Activated naive CD4-positive, alpha-beta T cell treated with anti-CD3 and anti-CD28 coated beads, Interleukin-2, amount 50 U/mL, for 24 hours (primary cell): ENCODE measurements around the gene TAF8.

Experiments used
- H3K27ac Mint-ChIP-seq: one replicate; pipeline ENCODE4 v1.8.0; 2021; ENCODE audit warnings: mild to moderate bottlenecking, mixed read lengths
- H3K27me3 Mint-ChIP-seq: one replicate; pipeline ENCODE4 v1.8.0; 2021; ENCODE audit warnings: mixed read lengths
- H3K36me3 Mint-ChIP-seq: one replicate; pipeline ENCODE4 v1.8.0; 2021; ENCODE audit warnings: mixed read lengths
- H3K4me1 Mint-ChIP-seq: one replicate; pipeline ENCODE4 v1.8.0; 2021; ENCODE audit warnings: mixed read lengths
- H3K4me3 Mint-ChIP-seq: one replicate; pipeline ENCODE4 v1.8.0; 2021; ENCODE audit warnings: mild to moderate bottlenecking, mixed read lengths
- H3K9me3 Mint-ChIP-seq: one replicate; pipeline ENCODE4 v1.8.0; 2021; ENCODE audit warnings: mixed read lengths

Gene TAF8

DNA sequence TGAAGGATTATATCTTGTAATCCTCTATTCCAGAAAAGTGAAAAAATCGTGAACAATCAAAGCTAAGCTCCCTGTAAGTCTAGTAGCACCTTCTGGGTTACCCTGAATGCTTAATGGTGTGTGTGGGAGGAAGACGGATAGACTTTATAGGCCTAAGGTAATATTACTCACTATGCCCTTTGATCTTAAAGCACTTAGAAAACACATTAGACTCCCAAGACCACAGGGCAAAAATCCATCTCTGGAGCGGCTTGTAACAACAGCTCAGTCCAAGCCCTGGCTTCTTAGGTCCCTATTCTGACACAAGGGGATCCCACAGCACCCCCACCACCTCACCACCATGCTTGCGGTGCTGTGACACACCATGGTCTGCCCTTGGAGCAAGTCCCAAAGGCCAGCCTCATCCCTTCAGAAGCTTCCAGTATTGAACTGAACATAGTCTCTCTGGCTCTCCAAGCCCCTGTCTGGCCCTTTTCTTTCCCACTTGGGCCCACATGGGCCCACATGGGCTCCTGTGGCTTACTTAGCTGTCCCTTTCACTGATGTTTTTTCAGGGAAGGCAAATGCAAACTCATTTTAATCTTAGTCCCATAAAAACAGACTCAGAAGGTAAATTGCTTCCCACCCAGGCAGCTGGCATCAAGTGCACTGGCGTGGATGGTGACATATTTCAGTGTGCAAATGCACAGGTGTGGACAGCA lies 63.8 kb downstream of the TAF8 start:
- Mint-ChIP-seq H3K4me3 (no peak overlapping the region), H3K9me3 (no peaks in the 10 kb centered on the region), H3K4me1 (no peaks in the 10 kb centered on the region), H3K27ac (no peak overlapping the region), H3K36me3 (no peaks in the 10 kb centered on the region), H3K27me3 (no peaks in the 10 kb centered on the region)

GRCh38 chr6:42117843-42118161 lies 67.5 kb downstream of the TAF8 start:
- no peaks in the 10 kb centered on the region for H3K4me1 Mint-ChIP-seq
- no peaks in the 10 kb centered on the region for H3K27me3 Mint-ChIP-seq
- H3K4me3 Mint-ChIP-seq, result no peak overlapping the region
- H3K9me3 Mint-ChIP-seq, result no peaks in the 10 kb centered on the region
- H3K27ac Mint-ChIP-seq, result no peak overlapping the region
- H3K36me3 Mint-ChIP-seq, result no peaks in the 10 kb centered on the region

DNA sequence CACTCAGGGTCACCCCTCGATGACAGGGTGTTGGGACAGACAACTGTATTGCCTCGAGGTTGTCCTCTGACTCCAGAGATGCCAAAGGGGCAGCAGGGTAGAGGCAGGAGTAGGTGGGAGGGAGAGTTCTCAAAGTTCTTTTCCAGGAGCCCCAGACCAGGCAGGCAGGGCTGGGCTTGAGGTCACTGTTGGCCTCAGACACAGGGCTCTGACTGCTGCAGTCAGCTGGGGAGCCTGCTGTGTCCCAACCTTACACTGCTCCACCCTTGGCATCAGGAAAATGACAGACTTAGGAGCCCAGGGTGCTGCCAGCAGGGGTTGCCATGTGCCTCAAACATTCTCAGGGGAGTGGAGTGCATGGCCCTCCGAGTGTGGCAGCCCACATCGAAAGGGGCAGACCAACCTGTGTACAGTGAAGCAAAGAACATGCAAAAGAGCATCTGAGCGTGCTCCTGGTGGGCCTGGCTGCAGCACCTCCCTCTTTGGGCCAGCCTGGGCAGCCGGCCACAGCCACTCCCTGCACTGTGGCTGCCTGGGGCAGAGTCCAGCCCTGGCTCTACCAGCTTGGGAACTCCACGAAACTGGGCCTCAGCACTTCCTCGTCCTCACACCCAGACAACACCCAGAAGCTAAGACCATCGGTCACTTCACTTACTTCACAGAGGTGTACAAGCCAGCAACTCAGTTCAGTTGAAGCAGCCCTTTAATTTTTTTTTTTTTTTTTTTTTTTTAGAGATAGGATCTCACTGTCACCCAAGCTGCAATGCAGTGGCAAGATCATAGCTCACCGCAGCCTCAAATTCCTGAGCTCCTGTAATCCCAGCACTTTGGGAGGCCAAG lies 68.1 kb downstream of the TAF8 start:
- H3K27me3 Mint-ChIP-seq, result no peaks in the 10 kb centered on the region
- H3K4me3 Mint-ChIP-seq, result no peak overlapping the region
- H3K4me1 Mint-ChIP-seq, result no peaks in the 10 kb centered on the region
- H3K27ac Mint-ChIP-seq, result no peak overlapping the region
- H3K36me3 Mint-ChIP-seq, result no peaks in the 10 kb centered on the region
- H3K9me3 Mint-ChIP-seq, result no peaks in the 10 kb centered on the region

GRCh38 chr6:42120895-42121865 lies 70.9 kb downstream of the TAF8 start:
- H3K27me3 Mint-ChIP-seq, result no peaks in the 10 kb centered on the region
- no peak overlapping the region for H3K27ac Mint-ChIP-seq
- H3K4me3 Mint-ChIP-seq, result no peak overlapping the region
- H3K36me3 Mint-ChIP-seq, result no peaks in the 10 kb centered on the region
- H3K9me3 Mint-ChIP-seq, result no peaks in the 10 kb centered on the region
- no peaks in the 10 kb centered on the region for H3K4me1 Mint-ChIP-seq

DNA sequence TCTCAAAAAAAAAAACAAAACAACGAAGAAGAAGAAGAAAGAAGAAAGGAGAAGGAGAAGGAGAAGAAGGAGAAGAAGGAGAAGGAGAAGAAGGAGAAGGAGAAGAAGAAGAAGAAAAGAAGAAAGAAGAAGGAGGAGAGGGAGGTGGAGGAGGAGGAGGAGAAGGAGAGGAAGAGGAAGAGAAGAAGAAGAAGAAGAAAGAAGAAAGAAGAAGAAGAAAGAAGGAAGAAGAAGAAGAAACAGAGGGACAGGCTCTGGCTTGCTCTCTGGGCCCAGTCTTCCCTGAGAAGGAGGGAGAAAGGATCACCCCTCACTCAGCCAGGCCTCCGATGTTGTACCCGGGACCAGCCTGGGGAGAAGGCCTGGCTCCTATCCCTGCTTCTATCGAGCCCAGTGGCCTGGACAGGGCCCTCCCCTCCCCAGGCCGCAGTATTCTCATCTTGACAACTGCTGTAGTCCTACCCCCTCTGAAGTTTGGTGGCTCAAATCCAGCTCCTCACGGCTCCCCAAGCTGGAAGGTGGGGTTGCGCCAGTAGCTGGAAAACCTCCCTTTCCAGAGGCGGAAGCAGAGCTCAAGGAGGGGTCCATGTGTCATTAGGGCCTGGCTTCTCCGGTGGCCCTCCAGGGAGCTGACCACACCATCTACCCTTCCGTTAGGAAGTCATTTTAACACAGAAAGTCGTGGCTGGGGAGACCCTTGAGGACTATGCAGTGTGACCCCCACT lies 73.2 kb downstream of the TAF8 start:
- H3K36me3 Mint-ChIP-seq, result no peaks in the 10 kb centered on the region
- H3K27ac Mint-ChIP-seq, result no peak overlapping the region
- H3K4me1 Mint-ChIP-seq, result no peaks in the 10 kb centered on the region
- H3K27me3 Mint-ChIP-seq, result no peaks in the 10 kb centered on the region
- H3K9me3 Mint-ChIP-seq, result no peaks in the 10 kb centered on the region
- no peak overlapping the region for H3K4me3 Mint-ChIP-seq

DNA sequence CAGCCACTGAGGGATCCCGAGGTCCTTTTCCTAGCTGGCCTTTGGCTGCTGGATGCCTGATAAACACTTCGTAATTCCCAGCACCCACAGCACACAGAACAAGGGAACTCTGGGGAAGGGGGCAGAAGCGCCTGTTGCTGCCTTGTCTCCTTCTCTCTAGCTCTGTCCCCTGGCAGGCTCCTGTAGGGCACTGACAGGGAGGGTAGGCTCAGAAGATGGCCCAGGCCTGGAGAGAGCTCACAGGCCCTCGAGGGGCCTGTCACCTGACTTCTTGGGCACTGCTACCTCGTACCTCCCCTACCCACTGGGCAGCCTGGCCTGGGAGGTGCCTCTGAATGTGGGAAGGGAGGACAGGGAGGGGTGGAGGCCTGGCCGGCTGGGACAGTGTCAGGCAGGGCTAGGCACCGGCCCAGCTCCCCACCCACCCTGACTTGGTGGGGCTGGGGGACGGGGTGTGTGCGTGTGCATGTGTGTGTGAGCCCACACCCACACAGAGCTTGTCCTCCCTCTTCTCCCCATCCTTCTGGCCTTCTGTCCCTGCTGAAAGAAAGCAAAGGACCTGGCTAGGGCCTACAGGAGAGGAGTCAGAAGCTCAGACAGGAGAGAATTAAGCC lies 74.0 kb downstream of the TAF8 start:
- Mint-ChIP-seq H3K27ac (no peak overlapping the region), H3K4me1 (no peaks in the 10 kb centered on the region)

GRCh38 chr6:42125231-42125630 lies 74.9 kb downstream of the TAF8 start:
- Mint-ChIP-seq H3K27me3 (no peaks in the 10 kb centered on the region), H3K4me1 (no peaks in the 10 kb centered on the region), H3K36me3 (no peaks in the 10 kb centered on the region), H3K9me3 (no peaks in the 10 kb centered on the region), H3K4me3 (no peak overlapping the region), H3K27ac (no peak overlapping the region)

More for the DNA sequence above, 74.0 kb downstream of the TAF8 start:
- Mint-ChIP-seq H3K9me3 (no peaks in the 10 kb centered on the region), H3K36me3 (no peaks in the 10 kb centered on the region), H3K4me3 (no peak overlapping the region), H3K27me3 (no peaks in the 10 kb centered on the region)

DNA sequence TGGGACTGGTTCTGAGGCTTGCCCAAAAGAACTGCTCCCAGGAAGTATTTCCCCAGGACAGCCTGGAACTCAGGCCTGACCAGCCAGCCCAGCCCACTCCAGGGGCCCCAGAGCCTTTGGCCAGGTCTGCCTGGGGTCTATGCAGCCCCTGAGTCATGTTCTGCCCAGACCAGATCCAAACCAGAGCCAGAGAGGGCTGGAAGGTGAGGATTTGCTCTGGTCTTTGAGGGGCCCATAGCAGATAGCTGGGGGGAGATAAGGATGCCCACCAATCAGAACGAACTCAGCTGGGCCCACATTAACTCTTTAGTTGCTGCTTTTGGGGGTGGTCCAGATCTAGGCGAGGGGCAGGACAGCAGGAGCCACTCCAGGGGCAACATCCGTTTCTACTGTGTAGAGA lies 75.3 kb downstream of the TAF8 start:
- no peaks in the 10 kb centered on the region for H3K9me3 Mint-ChIP-seq
- H3K27me3 Mint-ChIP-seq, result no peaks in the 10 kb centered on the region
- no peaks in the 10 kb centered on the region for H3K36me3 Mint-ChIP-seq
- no peak overlapping the region for H3K27ac Mint-ChIP-seq
- no peaks in the 10 kb centered on the region for H3K4me1 Mint-ChIP-seq
- no peak overlapping the region for H3K4me3 Mint-ChIP-seq

- H3K36me3 Mint-ChIP-seq, result no peaks in the 10 kb centered on the region
- H3K4me3 Mint-ChIP-seq, result no peak overlapping the region
- H3K4me1 Mint-ChIP-seq, result no peaks in the 10 kb centered on the region
- no peak overlapping the region for H3K27ac Mint-ChIP-seq
- no peaks in the 10 kb centered on the region for H3K27me3 Mint-ChIP-seq
- H3K9me3 Mint-ChIP-seq, result no peaks in the 10 kb centered on the region
Measured at GRCh38 chr6:42128460-42129359, 78.4 kb downstream of the TAF8 start.

- Mint-ChIP-seq H3K36me3 (no peaks in the 10 kb centered on the region), H3K9me3 (no peaks in the 10 kb centered on the region), H3K4me3 (no peak overlapping the region), H3K27me3 (no peaks in the 10 kb centered on the region), H3K27ac (no peak overlapping the region), H3K4me1 (no peaks in the 10 kb centered on the region)
Measured at GRCh38 chr6:42129360-42129676, 79.0 kb downstream of the TAF8 start.

DNA sequence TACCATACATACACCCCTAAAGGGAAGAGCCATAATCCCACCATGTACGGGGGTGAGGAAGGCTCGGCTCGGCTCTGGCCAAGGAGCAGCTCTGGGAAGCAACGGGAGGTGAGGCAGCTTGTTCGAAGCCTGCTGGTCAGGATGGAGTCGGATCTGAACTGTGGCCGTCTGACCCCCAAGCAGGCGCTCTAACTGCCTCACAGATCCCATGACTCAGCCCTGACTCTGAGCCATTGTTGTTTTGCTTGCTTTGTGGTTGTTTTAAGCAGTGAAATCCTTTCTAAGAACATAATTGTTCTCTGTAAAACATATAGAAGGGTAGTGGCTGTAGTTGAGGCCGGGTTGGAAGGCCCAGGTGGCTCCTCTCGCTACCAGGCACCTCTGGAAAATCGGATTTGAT lies 81.2 kb downstream of the TAF8 start:
- no peaks in the 10 kb centered on the region for H3K27me3 Mint-ChIP-seq
- H3K9me3 Mint-ChIP-seq, result no peaks in the 10 kb centered on the region
- no peak overlapping the region for H3K27ac Mint-ChIP-seq

DNA sequence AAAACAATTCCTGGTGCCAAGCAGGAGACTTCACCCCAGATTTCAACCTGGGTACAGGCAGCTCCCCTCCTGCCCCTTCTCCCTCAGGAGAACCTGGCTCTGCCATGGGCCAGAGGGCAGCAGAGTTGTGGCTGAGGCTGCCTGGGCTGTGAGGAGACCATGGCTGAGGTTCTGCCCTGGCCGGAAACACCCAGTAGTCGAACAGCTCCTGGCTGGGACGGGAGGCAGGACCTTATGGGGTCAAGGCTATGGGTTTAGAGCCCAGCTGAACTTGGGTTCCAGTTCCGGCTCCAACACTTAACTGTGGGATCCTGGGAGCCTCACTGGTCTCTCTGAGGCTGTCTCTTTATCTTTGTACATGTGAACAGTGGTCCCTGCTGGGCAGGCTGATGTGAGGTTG lies 83.6 kb downstream of the TAF8 start:
- Mint-ChIP-seq H3K4me3 (no peak overlapping the region), H3K9me3 (no peaks in the 10 kb centered on the region), H3K4me1 (peaks cover 9% of the 10 kb centered on the region)

More for the DNA sequence above, 81.2 kb downstream of the TAF8 start:
- H3K4me1 Mint-ChIP-seq, result peaks cover 1% of the 10 kb centered on the region
- no peak overlapping the region for H3K4me3 Mint-ChIP-seq
- H3K36me3 Mint-ChIP-seq, result no peaks in the 10 kb centered on the region

DNA sequence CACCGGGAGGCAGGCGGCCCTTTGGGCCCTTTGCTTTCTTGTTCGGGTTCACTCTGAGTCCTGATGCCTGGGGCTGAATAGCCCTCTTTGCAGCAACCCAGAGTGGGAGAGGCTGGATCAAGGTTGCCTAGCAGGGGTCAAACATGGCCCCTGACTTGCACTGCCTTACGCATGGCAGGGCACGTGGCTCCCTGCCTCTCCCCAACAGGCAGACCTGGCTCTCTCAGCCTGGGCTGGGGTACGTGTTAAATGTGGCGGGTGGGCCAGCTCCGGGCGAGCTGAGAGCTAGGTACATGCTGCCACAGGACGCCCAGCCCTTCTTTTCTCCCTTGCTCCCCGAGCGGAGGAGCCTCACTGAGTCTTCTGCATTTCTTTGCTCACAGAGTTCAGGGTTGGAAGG lies 84.8 kb downstream of the TAF8 start:
- H3K9me3 Mint-ChIP-seq, result no peaks in the 10 kb centered on the region
- H3K4me3 Mint-ChIP-seq, result no peak overlapping the region
- no peaks in the 10 kb centered on the region for H3K36me3 Mint-ChIP-seq
- H3K4me1 Mint-ChIP-seq, result peaks cover 9% of the 10 kb centered on the region
- no peaks in the 10 kb centered on the region for H3K27me3 Mint-ChIP-seq
- no peak overlapping the region for H3K27ac Mint-ChIP-seq

More for the DNA sequence above, 83.6 kb downstream of the TAF8 start:
- no peaks in the 10 kb centered on the region for H3K36me3 Mint-ChIP-seq
- no peak overlapping the region for H3K27ac Mint-ChIP-seq
- H3K27me3 Mint-ChIP-seq, result no peaks in the 10 kb centered on the region

DNA sequence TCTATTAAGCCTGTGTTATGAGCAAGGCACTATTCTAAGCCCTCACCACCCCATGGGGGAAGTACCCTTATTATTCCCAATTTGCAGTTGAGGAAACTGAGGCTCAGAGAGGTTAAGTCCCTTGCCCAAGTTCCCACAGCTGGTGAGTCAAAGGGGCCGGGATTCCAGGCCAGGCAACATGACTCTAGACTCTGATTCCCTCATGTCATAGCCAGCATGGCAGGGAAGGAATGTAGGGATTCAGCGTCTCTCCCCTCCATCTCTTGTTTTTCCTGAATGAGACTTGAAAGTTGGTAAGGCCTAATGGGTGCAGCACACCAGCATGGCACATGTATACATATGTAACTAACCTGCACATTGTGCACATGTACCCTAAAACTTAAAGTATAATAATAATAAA lies 85.4 kb downstream of the TAF8 start:
- H3K4me3 Mint-ChIP-seq, result no peak overlapping the region
- H3K36me3 Mint-ChIP-seq, result no peaks in the 10 kb centered on the region
- no peaks in the 10 kb centered on the region for H3K27me3 Mint-ChIP-seq
- H3K4me1 Mint-ChIP-seq, result peaks cover 9% of the 10 kb centered on the region
- H3K27ac Mint-ChIP-seq, result no peak overlapping the region
- H3K9me3 Mint-ChIP-seq, result no peaks in the 10 kb centered on the region
